SK-MEL-5 (cell line): ENCODE results near the gene DNAJC22. TPM values are rescaled to one million over a fixed set of nuclear protein-coding genes. Genes with fewer than 3 reads are reported as not detected.
A peak's percentile ranks its signal among the peaks of the same experiment; 100 is the strongest.

Experiments used
- DNase-seq: peaks from one replicate; pipeline ENCODE4 v3.0.0-alpha.2; 2016; ENCODE audit warnings: low read depth, low spot score
- in situ Hi-C: cut with HindIII; loops from 2 replicates; pipeline ENCODE4 v1.10.0; 2016; ENCODE audit warnings: low sequenced_read_pairs, high pct_unique_total_duplicates, low pct_unique_long_range_greater_than_20kb
- total RNA-seq: library from RNA; depleted of rRNA; stranded (reverse); fragments of >200 nt; shearing (Covaris generic); gene quantifications from 2 replicates; pipeline ENCODE4 v1.2.3, GENCODE V29; 2014

DNAJC22 gene
- total RNA-seq, 1 experiment from 2014 or later, result 13.2 TPM

DNA sequence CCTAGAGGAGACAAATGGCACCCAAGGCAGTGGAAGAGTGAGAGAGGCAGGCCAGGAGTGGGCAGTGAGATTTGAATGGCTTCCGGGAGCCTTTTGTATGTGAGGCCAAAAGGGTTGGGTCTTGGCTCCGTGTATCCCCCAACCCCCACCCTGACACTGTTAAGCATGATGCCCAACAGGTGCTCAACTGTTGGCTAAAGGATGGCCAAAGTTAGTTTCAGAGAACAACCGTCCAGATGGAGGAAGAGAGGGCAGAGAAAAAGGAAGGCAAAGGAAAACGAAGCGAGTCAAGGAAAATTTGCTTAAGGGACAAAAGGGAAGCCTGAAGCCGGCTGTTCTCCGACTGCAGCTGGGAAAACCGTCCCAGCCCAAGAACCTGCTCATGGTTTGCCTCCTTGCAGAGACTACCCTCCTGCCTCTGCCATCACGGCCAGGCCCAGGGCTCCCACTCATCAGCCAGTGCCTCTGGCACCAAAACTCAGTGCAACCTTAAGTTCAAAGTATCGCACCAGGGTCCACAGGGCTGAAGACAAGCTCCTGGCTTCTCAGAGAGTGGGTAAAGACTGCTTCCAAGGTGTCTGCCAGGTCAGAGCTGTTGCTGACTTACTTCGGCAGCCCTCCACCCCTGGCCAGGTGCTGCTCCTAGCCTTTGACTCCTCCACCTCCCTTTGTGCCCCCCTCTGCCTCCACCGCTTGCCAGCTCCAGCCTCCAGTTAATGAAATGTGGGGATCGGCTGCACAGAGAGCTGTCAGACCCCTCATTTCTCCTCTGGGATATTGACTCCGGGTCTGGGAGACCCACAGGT lies 5.5 kb upstream of the DNAJC22 start:
- in situ Hi-C loops, result no loop called here
- no peak for DNase-seq

DNA sequence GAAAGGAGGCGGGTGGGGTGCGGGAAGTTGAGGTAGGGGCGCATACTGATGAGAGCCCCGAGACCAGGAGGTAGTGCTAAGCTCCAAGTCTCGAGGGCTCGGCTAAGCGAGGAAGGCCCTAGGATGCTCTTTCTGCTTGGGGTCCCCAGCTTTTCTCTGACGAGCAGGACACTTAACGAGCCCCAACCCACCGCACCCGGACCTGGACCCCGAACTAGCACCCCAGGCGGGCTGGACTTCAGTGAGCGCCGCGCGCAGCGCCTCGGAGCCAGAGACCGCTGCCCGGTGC lies 5.0 kb upstream of the DNAJC22 start:
- DNase-seq, result no peak
- in situ Hi-C loops, result no loop called here

GRCh38 chr12:49342066-49342913 lies 4.4 kb upstream of the DNAJC22 start:
- in situ Hi-C loops, result no loop called here

GRCh38 chr12:49342914-49343731 lies 3.6 kb upstream of the DNAJC22 start:
- DNase-seq, result no peak
- in situ Hi-C loops, result no loop called here

More at GRCh38 chr12:49342066-49342913, 4.4 kb upstream of the DNAJC22 start:
- DNase-seq, result peak; percentile 60

- in situ Hi-C loops, result no loop called here
- DNase-seq, result no peak
These were observed 2.1 kb upstream of the DNAJC22 start for GRCh38 chr12:49344486-49345050.

- in situ Hi-C loops, result no loop called here
- no peak for DNase-seq
These were observed 1.4 kb upstream of the DNAJC22 start for GRCh38 chr12:49345051-49345824.

- in situ Hi-C loops, result no loop called here
These were observed 646 bp upstream of the DNAJC22 start for GRCh38 chr12:49345825-49346658.

GRCh38 chr12:49347311-49348193 lies 864 bp downstream of the DNAJC22 start:
- peak; percentile 87 for DNase-seq
- in situ Hi-C loops, result no loop called here

More at GRCh38 chr12:49345825-49346658, 646 bp upstream of the DNAJC22 start:
- DNase-seq, result no peak

GRCh38 chr12:49348781-49349180 lies 2.1 kb downstream of the DNAJC22 start:
- in situ Hi-C loops, result no loop called here
- DNase-seq, result no peak

DNA sequence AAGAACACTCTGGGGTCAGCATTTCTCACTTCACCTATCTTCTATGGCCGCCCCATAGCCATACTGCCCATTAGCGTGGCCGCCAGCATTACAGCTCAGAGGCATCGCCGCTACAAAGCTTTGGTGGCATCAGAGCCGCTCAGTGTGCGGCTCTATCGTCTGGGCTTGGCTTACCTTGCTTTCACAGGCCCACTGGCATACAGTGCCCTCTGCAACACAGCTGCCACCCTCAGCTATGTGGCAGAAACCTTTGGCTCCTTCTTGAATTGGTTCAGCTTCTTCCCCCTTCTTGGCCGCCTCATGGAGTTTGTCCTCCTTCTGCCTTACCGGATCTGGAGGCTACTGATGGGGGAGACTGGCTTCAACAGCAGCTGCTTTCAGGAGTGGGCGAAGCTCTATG lies 2.6 kb downstream of the DNAJC22 start:
- in situ Hi-C loops, result no loop called here

GRCh38 chr12:49352351-49352750 lies 5.7 kb downstream of the DNAJC22 start:
- in situ Hi-C loops, result no loop called here
- no peak for DNase-seq

More for the DNA sequence above, 2.6 kb downstream of the DNAJC22 start:
- no peak for DNase-seq

DNA sequence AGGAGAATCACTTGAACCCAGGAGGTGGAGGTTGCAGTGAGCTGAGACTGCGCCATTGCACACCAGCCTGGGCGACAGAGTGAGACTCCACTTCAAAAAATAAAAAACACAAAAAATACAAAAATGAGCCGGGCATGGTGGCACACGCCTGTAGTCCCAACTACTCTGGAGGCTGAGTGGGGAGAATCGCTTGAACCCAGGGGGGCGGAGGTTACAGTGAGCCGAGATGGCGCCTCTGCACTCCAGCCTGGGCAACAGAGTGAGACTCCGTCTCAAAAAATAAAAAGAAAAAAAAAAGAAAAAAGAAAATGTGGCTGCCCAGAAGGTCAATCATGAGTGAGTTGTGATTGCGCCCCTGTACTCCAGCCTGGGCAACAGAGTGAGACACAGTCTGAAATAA lies 9.2 kb downstream of the DNAJC22 start:
- no peak for DNase-seq
- in situ Hi-C loops, result no loop called here

DNA sequence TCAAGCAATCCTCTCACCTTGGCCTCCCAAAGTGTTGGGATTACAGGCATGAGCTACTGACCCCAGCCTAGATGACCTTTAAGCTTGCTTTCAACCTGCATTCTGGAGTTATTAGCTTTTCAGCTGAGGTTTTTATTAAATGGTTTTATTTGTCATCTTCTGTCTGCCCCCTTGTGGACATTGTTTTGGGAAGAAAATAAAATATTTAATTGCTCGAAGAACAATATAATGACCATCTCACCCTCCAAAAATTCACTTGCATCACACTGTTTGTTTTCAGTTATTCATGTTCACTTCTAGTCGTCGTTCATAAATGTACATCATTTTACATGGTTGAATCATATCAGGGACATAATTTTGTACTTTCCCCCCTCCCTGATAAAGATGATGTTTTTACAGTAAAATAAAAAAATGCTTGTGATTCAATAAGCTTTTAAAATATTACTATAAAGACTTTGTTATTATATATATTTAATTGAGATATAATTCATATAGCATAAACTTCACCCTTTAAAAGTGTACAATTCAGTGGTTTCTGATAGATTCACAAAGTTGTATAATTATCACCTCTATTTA lies 10.5 kb downstream of the DNAJC22 start:
- peak; percentile 66 for DNase-seq
- in situ Hi-C loops, result no loop called here

GRCh38 chr12:49358483-49359141 lies 11.9 kb downstream of the DNAJC22 start:
- in situ Hi-C loops, result no loop called here
- peak; percentile 90 for DNase-seq

GRCh38 chr12:49359671-49360070 lies 13.0 kb downstream of the DNAJC22 start:
- in situ Hi-C loops, result loop anchor here (10.0 kb wide), 1 partner anchor 155 kb away; no protein-coding TSS in a partner anchor
- DNase-seq, result no peak
